Ishikawa (cell line): ENCODE data around the gene TMEM181.

ENCODE experiments used
- CEBPB ChIP-seq: IDR thresholded peaks from 2 replicates; pipeline ENCODE4 v1.6.1; 2012
- CREB1 ChIP-seq: IDR thresholded peaks from 2 replicates; pipeline ENCODE4 v1.6.1; 2012; ENCODE audit warnings: low read depth
- EP300 ChIP-seq: IDR thresholded peaks from 2 replicates; pipeline ENCODE4 v1.6.1; 2012; ENCODE audit warnings: borderline replicate concordance
- FOXM1 ChIP-seq: IDR thresholded peaks from 2 replicates; pipeline ENCODE4 v1.6.1; 2012; ENCODE audit warnings: low read depth, borderline replicate concordance
- NFIC ChIP-seq: IDR thresholded peaks from 2 replicates; pipeline ENCODE4 v1.6.1; 2012
- RAD21 ChIP-seq: IDR thresholded peaks from 2 replicates; pipeline ENCODE4 v1.6.1; 2012; ENCODE audit warnings: low read depth
- TAF1 ChIP-seq: IDR thresholded peaks from 2 replicates; pipeline ENCODE4 v1.6.1; 2012; ENCODE audit warnings: low read depth, mild to moderate bottlenecking
- TCF12 ChIP-seq: IDR thresholded peaks from 2 replicates; pipeline ENCODE4 v1.6.1; 2012; ENCODE audit warnings: low read depth
- TEAD4 ChIP-seq: IDR thresholded peaks from 2 replicates; pipeline ENCODE4 v1.6.1; 2012
- YY1 ChIP-seq: IDR thresholded peaks from 2 replicates; pipeline ENCODE4 v1.6.1; 2012; ENCODE audit warnings: low read depth
- ZBTB7A ChIP-seq: IDR thresholded peaks from 2 replicates; pipeline ENCODE4 v1.6.1; 2012; ENCODE audit warnings: low read depth
- TF ChIP-seq, protein P1 (sequence below): IDR thresholded peaks from 2 replicates; pipeline ENCODE4 v1.6.1; 2012
- TF ChIP-seq, protein P2 (sequence below): IDR thresholded peaks from 2 replicates; pipeline ENCODE4 v1.6.1; 2012; ENCODE audit warnings: low read depth, mild to moderate bottlenecking
- TF ChIP-seq, protein P3 (sequence below): IDR thresholded peaks from 2 replicates; pipeline ENCODE4 v1.6.1; 2012

TMEM181 gene

DNA sequence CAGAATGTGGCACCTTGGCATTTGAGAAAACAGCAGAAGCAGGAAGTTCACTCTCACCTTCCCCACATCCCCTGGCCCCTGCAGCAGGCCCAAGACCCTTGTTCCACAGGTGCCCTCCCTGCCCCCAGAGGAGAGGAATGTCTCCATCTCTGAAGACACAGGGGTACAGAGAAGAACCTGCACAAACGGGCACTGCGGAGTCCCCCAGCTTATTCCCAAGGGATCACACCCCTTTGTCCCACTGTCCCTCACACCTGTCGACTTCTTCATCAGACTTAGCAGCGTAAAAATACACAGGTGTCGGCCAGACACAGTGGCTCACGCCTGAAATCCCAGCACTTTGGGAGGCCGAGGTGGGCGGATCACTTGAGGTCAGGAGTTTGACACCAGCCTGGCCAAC, 42.9 kb upstream of the TMEM181 start:
- TF ChIP-seq, protein P1, sequence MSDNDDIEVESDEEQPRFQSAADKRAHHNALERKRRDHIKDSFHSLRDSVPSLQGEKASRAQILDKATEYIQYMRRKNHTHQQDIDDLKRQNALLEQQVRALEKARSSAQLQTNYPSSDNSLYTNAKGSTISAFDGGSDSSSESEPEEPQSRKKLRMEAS = no peak
- TF ChIP-seq, protein P2, sequence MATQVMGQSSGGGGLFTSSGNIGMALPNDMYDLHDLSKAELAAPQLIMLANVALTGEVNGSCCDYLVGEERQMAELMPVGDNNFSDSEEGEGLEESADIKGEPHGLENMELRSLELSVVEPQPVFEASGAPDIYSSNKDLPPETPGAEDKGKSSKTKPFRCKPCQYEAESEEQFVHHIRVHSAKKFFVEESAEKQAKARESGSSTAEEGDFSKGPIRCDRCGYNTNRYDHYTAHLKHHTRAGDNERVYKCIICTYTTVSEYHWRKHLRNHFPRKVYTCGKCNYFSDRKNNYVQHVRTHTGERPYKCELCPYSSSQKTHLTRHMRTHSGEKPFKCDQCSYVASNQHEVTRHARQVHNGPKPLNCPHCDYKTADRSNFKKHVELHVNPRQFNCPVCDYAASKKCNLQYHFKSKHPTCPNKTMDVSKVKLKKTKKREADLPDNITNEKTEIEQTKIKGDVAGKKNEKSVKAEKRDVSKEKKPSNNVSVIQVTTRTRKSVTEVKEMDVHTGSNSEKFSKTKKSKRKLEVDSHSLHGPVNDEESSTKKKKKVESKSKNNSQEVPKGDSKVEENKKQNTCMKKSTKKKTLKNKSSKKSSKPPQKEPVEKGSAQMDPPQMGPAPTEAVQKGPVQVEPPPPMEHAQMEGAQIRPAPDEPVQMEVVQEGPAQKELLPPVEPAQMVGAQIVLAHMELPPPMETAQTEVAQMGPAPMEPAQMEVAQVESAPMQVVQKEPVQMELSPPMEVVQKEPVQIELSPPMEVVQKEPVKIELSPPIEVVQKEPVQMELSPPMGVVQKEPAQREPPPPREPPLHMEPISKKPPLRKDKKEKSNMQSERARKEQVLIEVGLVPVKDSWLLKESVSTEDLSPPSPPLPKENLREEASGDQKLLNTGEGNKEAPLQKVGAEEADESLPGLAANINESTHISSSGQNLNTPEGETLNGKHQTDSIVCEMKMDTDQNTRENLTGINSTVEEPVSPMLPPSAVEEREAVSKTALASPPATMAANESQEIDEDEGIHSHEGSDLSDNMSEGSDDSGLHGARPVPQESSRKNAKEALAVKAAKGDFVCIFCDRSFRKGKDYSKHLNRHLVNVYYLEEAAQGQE = no peak
- TF ChIP-seq YY1 = no peak
- TF ChIP-seq TCF12 = no peak
- no peak for TF ChIP-seq NFIC
- TF ChIP-seq CEBPB = no peak

DNA sequence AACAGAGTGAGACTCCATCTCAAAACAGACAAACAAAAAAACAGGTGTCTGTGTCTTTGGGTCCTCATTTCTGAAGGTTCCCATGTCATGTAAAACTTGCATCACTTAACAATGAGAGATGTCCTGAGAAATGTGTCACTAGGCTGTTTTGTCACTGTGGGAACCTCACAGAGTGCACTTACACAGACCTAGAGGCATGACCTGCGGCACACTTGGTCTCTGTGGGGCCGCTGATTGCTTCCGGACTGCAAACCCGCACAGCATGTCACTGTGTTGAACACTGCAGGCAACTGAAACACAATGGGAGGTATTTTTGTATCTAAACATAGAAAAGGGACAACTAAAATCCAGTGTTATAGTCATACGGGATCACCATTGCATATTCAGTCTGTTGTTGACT, 42.3 kb upstream of the TMEM181 start:
- TF ChIP-seq YY1 = no peak
- TF ChIP-seq, protein P1 = no peak
- TF ChIP-seq, protein P2 = no peak
- TF ChIP-seq TCF12 = no peak
- TF ChIP-seq, protein P3, sequence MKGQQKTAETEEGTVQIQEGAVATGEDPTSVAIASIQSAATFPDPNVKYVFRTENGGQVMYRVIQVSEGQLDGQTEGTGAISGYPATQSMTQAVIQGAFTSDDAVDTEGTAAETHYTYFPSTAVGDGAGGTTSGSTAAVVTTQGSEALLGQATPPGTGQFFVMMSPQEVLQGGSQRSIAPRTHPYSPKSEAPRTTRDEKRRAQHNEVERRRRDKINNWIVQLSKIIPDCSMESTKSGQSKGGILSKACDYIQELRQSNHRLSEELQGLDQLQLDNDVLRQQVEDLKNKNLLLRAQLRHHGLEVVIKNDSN = no peak
- no peak for TF ChIP-seq FOXM1
- TF ChIP-seq NFIC = no peak
- TF ChIP-seq TAF1 = no peak
- TF ChIP-seq EP300 = no peak
- TF ChIP-seq CEBPB = no peak

DNA sequence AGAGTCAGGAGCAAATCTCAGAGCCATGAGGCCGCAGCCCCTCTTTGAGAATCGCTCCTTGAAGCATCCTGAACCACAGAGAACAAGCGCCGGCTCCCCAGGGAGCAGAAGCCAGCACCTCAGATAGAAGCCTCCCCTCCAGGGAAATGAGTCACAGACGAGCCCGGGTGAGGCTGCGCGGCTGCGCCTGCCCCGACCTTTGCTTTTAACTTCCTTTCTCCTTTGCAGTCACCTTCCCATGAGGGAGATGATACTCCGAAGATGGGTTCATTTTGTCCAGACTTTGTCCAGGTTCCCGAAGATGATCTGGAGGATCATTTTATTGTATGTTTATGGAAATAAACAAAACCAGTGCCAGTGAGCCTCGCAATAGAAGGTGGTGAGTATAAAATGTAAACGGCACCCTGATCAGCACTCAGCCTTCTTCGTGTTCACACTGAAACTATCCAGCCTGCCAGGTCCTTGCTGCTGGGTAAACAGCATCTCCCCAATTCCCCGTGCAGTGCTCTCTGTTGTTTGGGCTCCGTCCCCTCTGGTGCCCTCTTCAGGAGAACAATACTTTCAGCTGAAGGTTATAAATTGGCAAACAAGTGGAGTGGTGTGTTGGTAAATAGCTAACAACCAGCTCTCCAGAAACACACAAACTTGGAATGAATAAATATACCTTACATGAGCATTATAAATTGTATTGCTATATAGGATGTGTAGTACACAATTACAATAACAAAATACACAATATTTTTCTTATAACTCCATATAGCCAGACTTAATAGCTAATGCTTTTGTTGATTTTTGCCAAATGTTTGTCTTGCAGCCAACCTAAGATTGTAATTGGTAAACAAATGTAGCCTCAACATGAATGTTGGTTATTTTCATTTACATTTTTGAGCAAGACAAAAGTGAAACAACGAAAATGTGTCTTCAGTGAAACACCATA, 41.4 kb upstream of the TMEM181 start:
- TF ChIP-seq EP300 (no peak), RAD21 (peak; percentile 58)

DNA sequence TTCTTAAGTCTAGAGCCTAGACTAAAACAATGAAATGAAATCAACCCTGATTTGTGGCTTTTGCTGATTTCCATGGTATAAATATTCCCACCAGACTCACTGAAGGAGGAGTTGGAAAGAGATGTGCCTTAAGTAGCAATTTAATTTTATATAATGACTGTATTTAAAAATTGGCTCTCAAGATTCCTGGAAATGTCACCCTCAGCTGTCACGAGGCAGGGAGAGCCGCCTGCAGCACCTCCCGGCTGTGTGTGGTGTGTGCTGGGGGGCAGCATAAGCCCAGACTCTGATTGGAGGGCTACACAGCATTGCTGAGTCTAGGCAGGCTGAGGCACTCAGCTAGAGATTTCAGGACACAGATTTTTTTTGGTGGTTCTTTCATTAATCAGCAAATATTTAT, 40.6 kb upstream of the TMEM181 start:
- TF ChIP-seq ZBTB7A (no peak), RAD21 (no peak), TCF12 (no peak), CREB1 (no peak), TEAD4 (no peak), NFIC (no peak), EP300 (no peak)
- TF ChIP-seq, protein P3 = no peak
- TF ChIP-seq, protein P2 = no peak
- TF ChIP-seq, protein P1 = no peak

DNA sequence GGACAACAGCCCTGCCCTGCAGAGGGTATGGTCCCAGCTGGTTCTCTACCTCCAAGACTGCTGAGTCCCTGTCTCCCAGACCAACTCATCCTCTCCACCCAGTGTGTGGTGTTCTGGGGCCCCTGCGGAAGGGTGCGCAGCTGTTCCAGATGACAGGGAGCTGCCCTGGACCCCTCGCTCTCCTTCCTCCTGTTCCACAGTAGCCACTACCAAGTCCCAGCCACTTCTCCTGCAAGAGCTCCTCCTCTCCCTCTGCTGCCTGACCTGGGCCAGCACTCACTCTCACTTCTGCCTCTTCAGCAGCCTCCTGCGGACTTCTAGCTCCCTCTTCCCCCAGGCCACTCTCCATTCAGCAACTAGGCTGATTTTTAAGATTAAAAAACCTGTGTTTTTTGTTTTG, 40.1 kb upstream of the TMEM181 start:
- TF ChIP-seq, protein P2 = no peak
- TF ChIP-seq CREB1 (no peak), YY1 (no peak)
